Activated effector memory CD4-positive, alpha-beta T cell treated with Interleukin-2 at 50 U/mL for 16 hours (primary cell): Measurements from ENCODE around the gene ZG16B.

ENCODE experiments used
- DNase-seq: peaks from one replicate; pipeline ENCODE4 v3.0.0-alpha.2; 2020

Gene ZG16B

DNA sequence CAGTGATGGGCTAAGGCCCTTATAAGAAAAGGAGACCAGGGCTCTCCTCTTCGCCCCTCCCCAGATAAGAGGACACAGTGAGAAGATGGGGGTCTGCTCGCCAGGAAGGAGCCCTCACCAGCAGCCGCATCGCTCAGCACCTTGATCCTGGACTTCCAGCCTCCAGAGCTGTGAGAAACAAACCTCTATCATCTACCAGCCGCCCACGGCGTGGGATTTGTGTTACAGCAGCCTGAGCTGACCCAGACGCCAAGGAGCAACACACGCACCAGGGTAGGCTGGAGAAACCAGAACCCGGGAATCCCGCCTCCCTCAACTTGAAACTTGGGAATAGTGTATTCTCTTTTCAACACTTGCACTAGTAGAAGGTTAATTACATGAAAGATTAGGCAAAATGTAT is 4.2 kb upstream of the ZG16B start:
- no peak for DNase-seq

DNA sequence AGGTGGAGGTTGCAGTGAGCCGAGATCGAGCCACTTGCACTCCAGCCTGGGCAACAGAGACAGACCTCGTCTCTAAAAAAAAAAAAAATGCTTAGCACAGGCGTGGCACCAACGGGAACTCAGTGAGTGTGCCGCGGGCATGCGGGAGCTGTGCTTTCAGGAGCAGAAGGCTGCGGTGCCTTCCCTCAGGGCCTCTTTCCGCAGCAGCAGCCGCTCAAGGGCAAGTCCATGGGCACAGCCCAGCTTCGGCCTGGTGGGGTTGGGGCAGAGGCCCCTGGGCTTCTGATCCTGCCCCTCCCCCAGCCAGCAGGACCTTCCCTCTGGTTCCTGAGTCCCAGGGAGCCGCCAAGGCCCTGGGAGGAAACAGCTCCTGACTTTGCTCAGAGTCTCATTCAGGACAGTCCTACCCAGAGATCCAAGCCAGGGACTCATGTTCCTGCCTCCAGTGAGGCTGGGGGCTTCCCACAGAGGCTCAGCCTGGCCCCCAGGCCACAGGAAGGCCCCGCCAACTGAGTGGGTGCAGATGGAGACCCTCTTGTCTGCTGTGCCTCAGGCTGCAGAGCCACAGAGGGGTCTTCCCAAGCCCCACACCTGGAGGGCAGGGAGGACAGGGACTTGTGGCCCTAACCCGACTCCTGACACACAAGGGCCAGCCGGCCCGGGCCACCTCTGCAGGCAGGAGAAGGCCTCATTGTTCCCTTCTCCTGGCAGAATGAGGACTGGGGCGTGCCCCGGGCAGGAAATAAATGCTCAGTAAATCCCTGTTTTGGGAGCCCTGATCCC is 3.3 kb upstream of the ZG16B start:
- DNase-seq: no peak

DNA sequence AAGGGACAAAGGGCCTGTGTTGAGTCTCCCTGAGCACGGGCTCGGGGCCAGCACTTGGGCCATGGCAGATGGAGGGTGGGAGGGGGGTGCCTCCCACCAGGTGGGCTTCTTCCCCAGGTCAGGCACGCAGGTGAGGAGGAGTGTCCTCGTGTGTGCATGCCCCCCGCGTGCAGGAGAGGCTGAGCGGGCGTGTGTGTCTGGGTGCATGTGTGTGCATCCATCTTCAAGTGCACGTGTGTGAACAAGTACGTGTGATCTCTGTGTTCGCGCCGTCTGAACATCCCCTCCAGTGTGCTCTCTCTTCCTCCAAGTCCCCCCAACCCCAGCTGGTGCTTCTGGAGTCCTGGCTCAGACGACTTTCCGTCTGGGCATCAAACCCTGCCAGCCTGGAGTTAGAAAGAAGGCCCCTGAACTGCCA is 2.7 kb upstream of the ZG16B start:
- DNase-seq: no peak

DNA sequence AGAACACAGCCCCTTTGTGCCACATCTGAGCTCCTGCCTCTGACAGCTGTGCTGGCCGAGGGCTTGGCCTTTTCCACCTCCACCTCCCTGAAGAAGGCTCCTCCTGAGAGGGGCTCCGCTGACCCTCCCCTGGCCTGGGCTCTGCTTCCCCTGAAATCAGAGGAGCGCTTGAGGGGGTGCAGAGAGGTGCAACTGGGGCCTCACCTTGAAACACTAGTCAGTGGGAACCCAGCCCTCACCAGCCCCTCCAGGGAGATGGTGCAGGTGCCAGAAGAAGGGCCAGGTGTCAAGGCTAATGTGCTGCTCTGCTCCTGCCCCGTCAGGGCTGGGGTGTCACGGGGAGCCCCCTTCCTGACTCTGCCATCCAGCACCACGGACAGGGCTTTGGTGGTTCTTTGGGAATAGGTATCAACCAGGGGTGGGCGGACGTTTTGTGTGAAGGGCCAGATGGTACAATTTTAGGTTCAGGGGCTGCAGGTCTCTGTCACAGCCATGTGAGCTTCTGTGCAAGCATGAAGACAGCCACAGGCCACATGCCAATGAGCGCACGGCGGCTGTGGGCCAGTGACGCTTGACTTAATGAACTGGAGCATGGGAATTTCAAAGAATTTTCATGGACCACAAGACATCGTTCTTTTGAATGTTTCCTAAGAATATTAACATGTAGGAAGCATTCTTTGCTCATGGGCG is 2.1 kb upstream of the ZG16B start:
- no peak for DNase-seq

DNA sequence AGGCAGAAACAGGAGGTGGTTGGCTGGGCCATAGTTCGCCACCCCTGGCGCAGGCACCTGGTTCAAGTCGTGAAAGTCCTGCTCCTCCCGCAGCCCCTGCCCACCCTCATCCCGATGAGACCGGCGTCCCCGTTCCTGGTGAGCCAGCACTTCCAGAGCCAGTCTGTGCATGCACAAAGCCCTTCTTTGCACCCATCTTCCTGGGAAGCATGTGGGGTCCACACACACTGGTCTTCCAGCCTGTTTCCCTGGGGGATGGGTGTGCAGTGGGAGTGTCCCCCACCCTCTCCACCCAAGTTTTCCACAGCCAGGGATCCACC is 1.6 kb upstream of the ZG16B start:
- no peak for DNase-seq

DNA sequence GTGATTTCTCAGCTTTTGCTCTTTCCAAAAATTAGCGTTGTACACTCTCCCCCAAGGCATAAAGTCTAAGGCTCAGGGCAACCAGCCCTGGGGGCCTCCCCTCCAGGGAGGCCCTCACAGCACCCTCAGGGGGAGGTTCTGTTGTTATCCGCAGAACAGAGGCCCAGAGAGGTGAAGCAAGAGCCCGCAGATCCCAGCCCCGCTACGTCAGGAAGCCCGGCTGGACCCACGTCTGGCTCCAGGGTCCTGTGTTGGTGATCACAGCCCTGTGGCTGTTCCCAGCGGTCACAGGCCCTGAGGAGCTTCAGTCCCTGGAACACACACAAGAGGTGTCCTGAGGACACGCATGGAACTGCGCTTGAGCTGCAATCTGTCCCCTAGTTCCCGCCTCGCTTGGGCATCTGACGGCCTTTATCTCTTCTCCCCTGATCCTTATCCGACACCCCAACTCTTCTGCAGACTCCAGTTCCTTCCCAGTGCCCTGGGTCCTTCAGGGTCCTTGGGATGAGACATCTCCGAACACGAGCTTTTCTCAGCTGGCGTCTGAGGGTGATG is 1.1 kb upstream of the ZG16B start:
- DNase-seq: no peak

DNA sequence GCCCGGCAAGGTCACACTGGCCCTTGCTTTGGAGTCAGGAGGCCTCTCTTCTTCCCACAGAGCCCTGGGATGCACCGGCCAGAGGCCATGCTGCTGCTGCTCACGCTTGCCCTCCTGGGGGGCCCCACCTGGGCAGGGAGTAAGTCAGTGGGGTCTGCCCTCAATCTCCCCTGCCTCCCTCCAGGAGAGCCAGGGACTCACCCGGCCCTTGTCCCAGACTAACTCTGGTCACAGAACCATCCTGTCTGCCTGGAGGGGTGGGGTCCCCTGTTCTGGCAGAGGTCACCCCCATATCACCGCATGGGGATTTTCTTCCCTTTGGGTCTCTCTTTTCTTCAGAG is 222 bp downstream of the ZG16B start:
- no peak for DNase-seq

DNA sequence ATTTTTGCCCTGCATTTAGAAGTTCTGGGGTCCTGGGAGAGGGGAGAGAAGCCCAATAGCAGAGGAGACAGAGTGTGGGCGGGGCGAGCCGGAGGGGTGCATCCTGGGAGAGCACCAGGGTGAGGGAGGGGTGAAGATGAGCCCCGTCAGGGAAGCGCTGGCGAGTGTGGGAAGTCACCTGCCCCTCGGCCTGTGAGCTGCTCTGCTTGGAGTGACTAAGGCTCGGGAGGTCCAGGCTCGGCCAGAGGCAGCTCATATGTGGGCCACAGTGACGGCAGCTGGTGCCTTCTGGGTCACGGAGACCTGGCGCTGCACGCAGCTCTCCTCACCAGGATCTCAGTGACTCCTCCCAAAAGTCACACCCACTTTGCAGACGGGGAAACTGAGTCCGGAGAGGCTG is 1.1 kb downstream of the ZG16B start:
- no peak for DNase-seq

DNA sequence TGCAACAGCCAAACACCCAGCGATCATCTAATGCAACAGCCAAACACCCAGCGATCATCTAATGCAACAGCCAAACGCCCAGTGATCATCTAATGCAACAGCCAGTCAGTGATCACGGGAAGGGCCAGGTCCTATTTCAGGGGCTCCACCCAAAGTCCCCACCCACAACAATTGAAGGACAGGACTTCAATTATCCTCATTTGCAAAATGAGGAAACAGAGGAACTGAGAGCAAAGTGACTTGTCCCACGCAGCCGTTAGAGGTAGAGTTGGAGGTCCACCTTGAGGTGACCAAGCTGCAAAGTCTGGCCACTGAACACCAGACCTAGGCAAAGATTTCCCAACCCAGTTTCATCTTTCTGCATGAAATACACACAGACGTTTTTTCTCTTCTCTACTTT is 3.7 kb downstream of the ZG16B start:
- DNase-seq: no peak

DNA sequence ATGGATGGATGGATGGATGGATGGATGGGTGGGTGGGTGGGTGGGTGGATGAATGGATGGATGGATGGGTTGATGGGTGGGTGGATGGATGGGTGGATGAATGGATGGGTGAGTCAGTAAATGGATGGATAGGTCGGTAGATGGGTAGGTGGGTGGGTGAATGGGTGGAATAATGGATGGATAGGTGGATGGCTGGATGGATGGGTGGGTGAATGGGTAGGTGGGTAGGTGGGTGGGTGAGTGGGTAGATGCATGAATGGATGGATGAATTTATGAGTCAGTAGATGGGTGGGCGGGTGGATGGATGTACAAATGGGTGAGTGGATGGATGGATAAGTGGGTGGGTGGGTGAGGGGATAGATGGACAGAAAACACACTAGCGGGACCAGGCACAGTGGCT is 4.9 kb downstream of the ZG16B start:
- DNase-seq: no peak

DNA sequence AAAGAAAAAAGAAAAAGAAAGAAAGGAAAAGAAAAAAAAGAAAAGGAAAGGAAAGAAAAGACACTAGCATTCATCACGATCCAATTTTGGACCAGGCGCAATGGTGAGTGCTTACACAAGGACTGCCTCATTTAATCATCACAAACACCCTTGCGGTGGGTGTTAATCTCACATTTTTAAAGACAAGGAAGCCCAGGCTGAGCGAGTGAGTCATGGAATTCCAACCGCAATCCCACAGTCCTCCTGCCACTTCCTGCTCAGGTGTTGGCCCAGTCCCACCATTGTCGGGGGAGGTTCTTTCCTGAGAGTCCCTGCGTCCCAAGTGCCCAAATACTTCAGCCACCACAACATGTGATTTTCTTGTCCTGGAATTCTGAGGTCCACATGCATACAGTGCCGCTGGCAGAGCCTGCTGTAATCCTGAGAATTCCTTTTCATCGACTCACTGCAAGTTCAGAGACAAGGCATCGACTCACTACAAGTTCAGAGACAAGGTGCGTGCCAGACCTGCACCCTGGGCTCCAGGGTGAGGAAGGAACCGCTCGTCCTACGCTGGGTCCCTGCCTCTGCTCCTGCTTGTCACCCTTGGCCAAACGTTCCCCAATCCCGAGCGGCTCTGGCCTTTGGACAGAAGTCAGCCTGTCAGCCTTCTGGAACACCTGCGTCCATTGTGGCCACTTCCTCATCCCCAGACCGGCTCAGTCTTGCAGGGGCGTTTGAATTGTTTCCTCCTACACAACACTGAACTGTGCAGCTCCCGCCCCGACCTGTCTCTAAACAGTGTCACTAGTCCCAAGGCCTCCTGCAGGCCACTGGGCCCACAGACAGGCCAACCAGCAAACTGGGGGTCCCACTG is 5.8 kb downstream of the ZG16B start:
- no peak for DNase-seq

DNA sequence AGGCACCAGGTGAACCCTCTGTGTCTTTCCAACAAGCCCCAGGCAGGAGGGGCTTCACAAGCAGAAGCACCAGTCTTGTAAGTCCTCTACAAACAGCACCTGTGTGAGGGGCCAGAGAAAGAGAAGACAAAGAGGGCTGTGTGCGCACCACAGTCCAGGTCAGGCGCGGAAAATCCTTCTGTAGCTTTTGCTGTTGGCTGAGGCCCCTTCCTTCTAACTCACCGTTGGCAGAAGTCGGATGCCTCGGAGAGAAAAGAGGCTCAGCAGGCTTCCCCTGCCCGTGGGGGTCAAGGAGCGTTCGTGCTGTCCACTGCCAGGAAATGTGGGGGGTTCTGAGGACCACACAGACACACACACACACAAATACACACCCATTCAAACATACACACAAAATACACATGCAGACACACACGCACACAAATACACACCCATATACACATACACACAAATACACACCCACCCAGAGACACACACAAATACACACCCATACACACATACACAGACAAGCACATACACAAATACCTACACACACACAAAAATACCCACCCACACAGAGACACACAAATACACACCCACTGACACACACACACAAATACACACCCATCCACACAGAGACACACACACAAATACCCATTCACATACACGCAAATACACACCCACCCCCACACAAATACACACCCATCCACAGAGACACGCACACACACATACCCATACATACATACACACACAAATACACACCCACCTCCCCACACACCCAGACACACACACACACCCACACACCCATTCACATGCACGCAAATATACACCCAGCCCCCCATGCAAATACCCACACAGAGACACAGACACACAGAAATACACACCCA is 6.8 kb downstream of the ZG16B start:
- no peak for DNase-seq

DNA sequence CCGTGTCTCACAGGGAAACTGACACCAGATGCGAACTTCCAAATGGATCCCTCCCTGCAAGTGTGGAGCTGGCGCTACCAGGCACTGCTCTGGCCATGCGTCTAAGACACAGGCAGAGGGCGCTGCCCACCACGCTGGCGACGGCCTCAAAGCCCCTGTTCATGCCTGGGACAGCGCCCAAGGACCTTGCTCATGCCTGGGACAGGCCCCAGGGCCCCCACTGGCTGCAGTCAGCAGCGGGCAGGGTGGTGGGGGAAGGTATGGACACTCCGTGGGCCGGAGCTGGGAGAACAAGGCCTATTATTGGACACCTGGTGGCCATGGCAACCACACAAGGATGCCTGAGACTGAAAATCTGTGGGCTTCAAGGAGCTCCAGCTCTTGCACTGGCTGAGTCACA is 8.8 kb downstream of the ZG16B start:
- peak; percentile 24 for DNase-seq

DNA sequence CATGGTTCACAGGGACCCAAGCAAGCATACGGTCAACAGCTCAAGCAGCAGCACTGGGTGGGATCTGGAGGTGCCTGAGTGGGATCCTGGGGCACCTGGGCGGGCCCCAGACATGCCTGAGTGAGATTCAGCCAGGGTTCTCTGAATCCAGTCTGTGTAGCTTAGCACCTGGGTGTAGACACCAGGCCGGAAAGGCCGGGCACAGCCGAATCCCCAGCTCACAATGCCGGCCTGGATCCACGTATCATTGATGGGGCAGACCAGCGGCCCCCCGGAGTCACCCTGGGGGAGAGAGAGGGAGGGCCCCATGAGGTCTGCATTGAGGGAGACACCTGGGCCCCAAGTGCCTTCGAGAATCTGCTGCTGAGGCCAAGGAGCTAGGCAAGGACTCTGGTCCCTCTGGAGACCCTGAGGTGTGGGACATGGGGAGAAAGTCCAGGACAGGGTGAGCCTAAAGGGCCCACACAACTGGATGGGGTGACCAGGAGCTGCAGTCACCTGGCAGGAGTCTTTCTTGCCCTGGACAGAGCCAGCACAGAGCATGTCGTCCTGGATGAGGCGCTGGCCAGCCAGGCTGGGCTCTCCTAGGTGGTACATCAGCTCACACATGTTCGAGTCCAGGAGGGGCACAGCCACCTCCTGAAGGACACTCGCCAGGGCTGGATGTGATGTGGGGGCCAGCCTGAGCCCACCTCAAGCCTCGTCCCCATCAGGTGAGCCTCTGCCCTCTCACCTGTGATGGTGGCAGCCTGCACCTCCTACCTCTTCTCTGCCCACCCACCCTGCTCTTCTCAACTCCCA is 9.7 kb downstream of the ZG16B start:
- DNase-seq: no peak

DNA sequence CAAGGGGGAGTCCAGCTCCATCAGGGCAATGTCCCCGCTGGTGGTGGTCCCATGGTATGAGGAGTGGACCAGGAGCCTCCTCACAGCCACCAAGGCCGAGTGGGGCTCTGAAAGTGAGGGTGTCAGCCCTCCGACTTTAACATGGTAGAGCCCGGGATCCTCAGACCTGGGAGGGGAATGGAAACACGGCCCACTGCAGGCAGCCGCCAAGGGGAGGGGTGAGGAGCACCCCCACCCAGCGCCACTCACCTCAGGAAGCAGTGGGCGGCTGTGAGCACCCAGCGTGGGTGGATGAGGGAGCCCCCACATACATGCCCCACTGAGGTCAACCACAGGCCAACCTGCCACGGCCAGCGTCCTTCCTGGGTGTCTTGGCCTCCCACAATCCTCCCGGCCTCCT is 10.8 kb downstream of the ZG16B start:
- no peak for DNase-seq

DNA sequence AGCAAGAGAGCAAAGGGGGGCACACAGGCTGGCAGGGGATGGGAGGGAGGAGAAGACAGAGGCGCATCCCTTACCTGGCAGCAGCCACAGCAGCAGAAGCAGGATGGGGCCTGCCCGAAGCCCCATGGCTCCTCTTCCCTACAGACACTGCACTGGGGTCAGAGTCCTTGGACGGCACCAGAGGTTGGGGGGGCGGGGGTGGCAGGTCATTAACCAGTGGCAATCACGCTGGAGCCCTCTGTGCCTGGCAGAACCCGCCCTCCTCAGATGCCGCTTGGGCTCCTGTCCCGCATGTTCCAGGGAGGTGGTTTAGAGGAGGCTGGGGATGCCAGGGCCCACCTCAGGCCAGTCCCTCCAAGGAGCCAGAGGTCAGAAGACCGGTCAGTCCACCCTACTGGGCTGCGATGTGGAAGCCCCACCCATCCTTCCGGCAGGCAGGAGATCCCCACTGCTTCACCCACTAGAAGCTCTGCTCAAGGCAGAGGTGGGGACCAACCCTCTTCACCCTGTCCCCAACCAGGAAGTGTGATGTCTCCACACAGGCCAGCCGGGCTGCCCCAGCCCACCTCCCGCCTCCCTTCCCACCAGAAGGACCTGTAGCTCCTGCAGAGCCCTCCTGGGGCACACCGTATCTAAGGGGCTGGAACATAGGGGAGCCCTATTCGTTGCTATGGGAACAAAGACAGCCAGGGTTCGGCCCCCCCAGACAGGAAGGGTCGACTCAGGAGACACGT is 11.7 kb downstream of the ZG16B start:
- DNase-seq: no peak

DNA sequence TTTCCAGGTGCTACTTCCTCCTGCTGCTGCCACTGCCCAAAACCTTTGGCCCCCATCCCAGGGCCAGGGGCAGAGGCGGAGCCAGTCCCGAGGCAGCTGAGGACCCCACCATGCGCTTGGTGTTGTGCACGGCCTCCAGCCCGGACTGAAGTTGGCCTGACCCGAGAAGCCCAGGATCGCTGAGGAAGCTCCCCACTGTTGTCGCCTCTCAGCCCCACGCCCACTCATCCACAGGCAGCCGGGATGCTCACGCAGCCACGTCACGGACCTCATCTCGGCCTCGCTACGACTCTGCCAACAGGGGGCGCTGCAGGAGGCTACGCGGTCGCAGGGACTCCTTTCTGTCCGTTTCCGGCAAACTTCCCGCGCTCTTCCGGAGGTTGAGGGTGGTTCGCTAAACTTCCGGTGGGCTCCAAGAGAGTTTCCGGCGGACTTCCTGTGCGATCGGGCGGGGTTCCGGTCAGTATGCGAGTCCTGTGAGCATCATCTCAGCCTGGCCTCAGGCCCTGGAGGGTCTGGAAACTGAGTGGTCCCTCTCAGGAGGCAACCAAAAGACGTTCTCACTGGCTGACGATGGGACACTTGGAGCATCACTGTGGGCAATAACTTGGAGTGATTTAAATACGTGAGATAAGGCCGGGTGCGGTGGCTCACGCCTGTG is 12.4 kb downstream of the ZG16B start:
- DNase-seq: peak; percentile 51

DNA sequence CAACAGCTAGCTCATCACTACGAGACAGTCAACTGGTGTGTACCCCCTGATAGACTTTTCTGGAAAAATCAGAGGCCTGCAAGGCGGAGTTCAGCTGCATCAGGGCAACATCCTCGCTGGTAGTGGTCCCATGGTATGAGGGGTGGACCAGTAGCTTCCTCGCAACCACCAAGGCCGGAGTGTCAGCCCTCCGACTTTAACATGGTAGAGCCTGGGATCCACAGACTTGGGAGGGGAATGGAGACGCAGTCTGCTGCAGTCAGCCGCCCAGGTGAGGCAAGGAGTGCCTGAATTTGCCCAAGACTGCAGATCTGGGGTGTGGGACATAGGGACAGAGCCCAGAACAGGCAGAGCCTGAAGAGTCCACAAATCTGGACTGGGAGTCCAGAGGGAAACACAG is 13.4 kb downstream of the ZG16B start:
- no peak for DNase-seq

DNA sequence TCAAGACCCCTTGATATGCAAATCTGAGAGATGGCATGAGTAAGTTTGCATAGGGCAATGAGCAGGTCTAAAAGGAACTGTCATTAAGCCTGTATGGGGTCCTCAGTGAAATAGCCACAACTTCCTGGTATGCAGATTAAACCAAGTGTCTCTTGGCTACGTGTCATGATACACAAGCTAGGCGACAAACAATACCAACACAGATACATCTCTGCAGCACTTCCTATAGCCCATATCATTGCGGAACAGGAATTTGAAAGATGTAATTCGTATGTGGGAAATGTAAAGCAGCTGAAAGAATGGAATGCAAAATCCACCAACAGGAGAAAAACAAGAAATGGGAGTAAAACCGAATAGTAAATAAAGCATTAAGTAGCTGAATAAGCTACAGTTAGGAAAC is 15.0 kb downstream of the ZG16B start:
- no peak for DNase-seq

DNA sequence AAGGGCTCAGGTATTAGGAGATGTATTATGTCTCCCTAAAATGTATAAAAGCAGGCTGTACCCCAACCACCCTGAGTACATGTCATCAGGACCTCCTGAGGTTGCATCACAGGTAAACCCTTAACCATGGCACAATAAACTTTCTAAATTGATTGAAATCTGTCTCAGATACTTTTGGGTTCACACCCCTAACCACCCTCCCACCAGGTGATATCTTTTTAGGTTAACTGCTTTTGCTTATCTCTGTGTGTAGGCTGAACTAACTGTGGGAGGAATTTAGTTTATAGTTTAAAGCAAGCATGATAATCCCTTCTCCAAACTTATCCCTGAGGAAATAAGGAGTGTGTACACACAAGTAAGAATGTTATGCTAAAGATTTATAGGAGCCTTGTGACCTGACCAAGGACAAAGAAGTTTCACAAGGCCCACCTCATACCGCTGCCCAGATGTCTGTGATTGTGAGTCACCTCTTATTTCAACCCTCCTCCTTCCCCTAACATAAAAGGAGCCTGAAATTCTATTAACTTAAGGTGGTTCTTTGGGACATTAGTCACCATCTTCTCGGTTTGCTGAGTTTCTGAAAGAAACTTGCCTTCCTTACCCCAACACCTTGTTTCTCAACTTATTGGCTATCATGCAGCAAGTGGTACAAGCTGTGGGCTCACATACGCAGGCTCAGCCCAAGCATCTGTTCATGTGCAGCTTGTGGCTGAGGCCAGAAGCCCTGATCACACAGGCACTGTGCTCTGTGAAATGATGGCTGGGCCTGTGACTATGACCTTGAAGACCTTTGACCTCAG is 16.6 kb downstream of the ZG16B start:
- no peak for DNase-seq
